ENCODE results near the gene SYTL1.

Gene SYTL1

GRCh38 chr1:27341525-27342252 is at the start of gene SYTL1:
TSS of gene SYTL1 (plus strand) at chr1:27342022. CDS start at chr1:27345335, 3,313 bp downstream.
- no peak for DNase-seq (ENCODE audit: low read depth, low spot score)

- no peak for DNase-seq (ENCODE audit: low read depth, low spot score)
Measured at GRCh38 chr1:27292106-27292505, 49.7 kb upstream of the SYTL1 start.

DNA sequence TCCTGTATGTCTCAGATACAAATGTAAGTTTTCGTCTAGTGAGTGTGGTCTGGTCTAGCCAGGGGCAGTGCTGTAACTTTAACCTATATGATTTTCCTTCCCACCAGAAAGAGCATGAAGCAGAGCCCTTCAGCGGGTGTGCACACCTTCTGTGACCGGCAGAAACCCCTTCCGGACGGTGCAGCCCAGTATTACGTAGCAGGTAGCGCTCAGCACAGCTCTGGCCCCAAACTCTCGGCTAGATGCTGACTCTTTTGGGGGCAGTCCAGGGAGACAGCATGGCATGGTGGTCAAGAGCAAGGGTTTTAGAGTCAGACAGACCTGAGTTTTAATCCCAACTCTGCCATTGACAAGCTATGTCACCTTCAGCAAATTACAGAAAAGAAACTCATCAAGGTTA is 47.9 kb upstream of the SYTL1 start:
- DNase-seq (ENCODE audit: low read depth, low spot score): no peak

DNA sequence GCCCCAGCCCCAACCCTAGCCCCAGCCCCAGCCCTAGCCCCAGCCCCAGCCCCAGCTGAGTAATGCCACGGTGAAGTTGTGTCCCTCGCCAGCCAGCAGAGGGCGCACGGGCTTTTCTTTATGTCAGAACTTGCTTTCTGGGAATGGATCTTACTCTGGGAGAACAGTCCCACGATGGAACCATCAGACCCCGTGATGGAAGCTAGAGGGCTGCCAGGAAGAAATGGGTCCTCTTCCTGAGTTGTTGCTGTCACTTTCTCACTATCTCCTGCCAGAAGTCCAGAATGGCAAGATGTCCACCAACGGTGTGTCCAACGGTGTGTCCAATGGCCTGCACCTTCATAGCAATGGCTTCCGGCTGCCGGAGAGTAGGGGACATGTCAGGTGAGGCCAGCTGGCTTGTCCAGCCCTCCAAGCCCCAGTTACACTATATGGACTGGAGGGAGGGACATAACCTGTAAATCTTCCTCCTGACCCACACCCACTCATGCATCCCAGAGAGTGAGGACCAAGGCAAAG is 45.0 kb upstream of the SYTL1 start:
- DNase-seq (ENCODE audit: low read depth, low spot score): peak; percentile 47

DNA sequence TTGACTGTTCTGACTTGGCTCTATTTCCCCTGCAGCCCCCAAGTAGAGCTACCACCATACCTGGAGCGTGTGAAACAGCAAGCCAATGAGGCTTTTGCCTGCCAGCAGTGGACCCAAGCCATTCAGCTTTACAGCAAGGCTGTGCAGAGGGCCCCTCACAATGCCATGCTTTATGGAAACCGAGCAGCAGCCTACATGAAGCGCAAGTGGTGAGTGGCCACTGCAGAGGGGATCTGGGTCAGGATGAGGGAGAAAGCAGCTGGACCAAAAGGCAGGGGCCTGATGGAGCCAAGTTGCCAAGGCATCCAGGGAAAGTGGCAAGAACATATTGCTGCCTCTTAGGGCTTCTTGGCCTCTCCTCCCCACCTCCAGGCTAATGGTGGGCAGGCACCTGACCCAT is 43.9 kb upstream of the SYTL1 start:
- no peak for DNase-seq (ENCODE audit: low read depth, low spot score)

DNA sequence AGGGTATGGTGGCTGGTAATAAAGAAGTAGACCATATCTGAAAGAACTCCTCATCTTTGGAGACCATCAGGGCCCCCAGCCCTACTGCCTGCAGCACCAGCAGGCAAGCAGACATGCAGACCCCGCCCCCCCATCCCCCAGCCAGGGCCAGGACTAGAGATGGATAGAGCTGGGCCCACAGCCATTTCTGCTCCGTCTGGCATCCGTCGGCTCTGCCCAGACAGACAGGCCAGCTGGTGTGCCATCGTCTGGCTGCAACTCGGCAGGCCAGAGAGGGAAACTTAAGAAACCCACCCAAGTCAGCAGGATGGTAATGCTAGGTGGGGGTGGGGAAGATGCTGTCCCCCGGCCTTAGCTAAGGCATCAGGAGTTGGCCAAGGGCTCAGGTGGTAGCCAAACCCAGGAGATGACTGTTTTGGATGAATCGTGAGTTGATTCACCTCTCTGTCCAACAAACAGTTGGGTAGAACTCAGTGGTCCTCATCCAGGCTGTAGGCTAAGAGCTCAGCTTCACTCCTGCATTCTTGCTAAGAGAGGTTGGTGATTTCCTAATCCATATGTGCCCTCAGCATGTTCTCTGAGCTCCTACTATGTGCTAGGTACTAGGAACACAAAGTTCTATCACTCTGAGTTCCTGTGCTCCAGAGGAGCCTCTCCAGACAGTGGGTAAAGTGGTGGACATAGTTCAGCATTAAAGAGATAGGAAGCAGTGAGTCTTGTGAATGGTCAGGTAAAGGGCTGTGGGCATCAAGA is 43.0 kb upstream of the SYTL1 start:
- no peak for DNase-seq (ENCODE audit: low read depth, low spot score)

GRCh38 chr1:27299385-27300271 is 42.2 kb upstream of the SYTL1 start:
- DNase-seq (ENCODE audit: low read depth, low spot score): no peak

DNA sequence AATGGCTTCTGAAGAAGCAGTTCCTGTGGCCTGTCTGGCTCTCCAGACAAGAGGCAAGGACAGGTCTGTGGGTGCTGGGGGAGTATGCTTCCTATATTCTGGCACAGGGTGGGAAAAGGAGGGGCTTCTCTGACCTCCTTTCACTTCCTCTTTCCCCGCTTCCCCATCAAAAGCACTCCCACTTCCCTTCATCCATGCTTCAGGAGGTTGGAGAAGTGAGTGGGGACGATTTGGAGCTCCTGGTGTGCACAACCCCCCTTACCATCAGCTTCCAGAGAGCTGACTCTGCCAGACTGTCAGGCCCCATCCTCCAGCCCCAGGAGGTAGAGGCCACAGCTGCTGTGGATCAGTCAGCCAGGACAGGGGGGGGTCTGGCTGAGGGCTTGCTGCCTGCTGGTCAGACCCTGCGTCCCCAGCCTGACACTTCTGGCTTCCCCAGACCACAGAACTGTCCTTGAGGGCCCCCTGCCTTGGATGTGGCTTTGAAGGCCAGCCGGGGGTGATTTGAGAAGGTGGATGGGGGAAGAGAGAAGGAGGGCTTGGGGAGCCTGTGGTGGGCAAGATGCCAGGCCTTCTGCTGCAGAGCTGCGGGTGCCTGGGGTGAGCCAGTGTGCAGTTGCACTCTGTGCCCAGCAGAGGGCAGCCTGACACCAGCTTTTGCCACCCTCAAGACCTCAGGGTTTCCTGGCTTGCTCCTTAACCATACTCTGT is 41.3 kb upstream of the SYTL1 start:
- DNase-seq (ENCODE audit: low read depth, low spot score): peak; percentile 58

- no peak for DNase-seq (ENCODE audit: low read depth, low spot score)
Measured at GRCh38 chr1:27301052-27301422, 40.8 kb upstream of the SYTL1 start.

DNA sequence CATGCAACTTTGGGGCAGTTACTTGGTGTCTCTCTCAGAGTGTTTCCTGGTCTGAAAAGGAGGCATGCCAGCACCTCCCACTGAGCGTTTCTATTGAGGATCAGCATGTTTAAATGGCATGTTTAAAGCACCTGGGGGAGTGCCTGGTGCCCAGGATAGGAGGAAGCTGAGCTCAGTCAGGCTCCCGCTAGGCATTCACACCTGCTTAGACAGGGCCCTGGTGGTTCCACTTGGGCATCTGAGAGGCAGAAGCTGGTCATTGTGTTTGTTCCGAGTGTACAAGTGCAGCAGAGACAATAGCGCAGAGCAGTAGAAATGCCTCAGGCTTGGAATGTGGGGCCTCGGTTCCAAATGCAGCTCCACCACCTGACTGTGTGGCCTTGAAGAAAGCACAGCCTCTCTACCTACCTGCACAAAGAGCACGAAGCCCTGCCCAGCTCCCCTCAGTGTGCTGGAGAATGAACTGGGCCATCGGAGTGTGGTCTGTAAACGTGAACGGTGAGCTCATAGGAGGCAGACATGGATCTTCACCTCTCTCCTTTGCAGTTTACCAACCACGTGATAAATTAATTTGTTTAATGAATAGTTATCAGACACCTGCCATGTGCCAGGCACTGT is 40.1 kb upstream of the SYTL1 start:
- no peak for DNase-seq (ENCODE audit: low read depth, low spot score)

GRCh38 chr1:27302612-27303011 is 39.2 kb upstream of the SYTL1 start:
- DNase-seq (ENCODE audit: low read depth, low spot score): no peak

DNA sequence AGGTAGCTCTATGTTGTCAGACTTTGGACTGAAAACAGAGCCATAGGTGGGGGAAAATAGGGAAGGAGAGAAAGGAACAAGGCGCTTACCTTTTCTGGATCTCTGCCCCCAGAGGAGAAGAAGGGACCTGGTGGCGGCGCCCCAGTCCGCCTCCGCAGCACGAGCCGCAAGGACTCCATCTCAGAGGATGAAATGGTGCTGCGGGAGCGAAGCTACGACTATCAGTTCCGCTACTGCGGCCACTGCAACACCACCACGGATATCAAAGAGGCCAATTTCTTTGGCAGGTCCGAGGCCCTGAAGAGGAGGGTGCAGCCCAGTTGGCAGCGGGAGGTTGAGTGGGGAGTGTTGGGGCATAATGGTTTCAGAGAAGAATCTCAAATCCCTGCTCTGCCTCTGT is 38.3 kb upstream of the SYTL1 start:
- DNase-seq (ENCODE audit: low read depth, low spot score): no peak

- DNase-seq (ENCODE audit: low read depth, low spot score): no peak
Measured at GRCh38 chr1:27306071-27306470, 35.8 kb upstream of the SYTL1 start.

GRCh38 chr1:27306892-27307761 is 34.7 kb upstream of the SYTL1 start:
- no peak for DNase-seq (ENCODE audit: low read depth, low spot score)

- no peak for DNase-seq (ENCODE audit: low read depth, low spot score)
Measured at GRCh38 chr1:27307874-27308598, 33.8 kb upstream of the SYTL1 start.

GRCh38 chr1:27314169-27314568 is 27.7 kb upstream of the SYTL1 start:
- DNase-seq (ENCODE audit: low read depth, low spot score): no peak

- DNase-seq (ENCODE audit: low read depth, low spot score): no peak
Measured at GRCh38 chr1:27314737-27315136, 27.1 kb upstream of the SYTL1 start.

DNA sequence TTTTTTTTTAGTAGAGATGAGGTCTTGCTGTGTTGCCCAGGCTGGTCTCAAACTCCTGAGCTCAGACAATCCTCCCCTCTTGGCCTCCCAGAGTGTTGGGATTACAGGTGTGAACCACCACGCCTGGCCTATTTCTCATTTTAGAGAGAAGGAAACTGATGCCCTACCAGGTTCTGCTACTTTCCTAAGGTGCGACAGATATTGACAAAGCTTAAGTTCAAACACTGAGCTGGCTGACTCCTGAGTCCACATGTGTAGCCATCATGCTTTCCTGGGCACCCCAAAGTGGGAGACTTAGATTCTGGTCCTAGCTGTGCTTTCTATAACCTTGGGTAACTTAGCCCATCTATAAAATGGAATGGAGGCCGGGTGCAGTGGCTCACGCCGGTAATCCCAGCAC is 25.0 kb upstream of the SYTL1 start:
- DNase-seq (ENCODE audit: low read depth, low spot score): no peak

DNA sequence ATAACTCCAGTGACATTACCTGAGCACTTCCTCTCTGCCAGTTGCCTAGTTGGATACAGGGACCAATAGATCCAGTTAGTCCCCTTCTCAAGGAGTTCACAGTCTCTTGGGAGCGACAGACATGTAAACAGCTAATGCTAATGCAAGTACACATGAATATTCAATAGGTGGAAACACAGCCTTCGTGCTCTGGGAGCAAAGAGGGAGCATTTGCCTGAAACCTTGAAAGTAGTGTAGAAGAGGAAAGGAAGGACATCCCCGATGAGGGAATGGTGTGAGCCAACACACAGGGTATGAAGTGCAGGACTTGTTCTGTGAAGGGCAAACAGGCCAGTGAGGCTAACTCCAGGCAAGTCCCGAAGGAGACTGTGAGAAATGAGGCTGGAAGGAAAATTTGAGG is 23.7 kb upstream of the SYTL1 start:
- DNase-seq (ENCODE audit: low read depth, low spot score): no peak
